SIG-M5 (cell line): ENCODE measurements around the gene CHST4.
"Not testable (repeated sequence)": the region's sequence is repeated elsewhere in the genome, so short reads cannot be mapped to it uniquely, and the experiment has no call there.

Source experiments
- DNase-seq: peaks from one replicate; lab custom pipeline; 2025; lab: John Stamatoyannopoulos, UW

Gene CHST4

GRCh38 chr16:71524566-71525553, 1.4 kb upstream of the CHST4 start:
- no peak for DNase-seq

- DNase-seq, result no peak
These were observed 2.0 kb downstream of the CHST4 start for GRCh38 chr16:71528257-71528656.

GRCh38 chr16:71528863-71529262, 2.6 kb downstream of the CHST4 start:
- no peak for DNase-seq

- no peak for DNase-seq
These were observed 6.1 kb downstream of the CHST4 start for GRCh38 chr16:71532366-71532765.

- no peak for DNase-seq
These were observed 10.7 kb downstream of the CHST4 start for GRCh38 chr16:71536752-71537499.

- DNase-seq, result no peak
These were observed 11.4 kb downstream of the CHST4 start for GRCh38 chr16:71537643-71538042.

GRCh38 chr16:71542377-71542776, 16.2 kb downstream of the CHST4 start:
- no peak for DNase-seq

- DNase-seq, result no peak
These were observed 20.9 kb downstream of the CHST4 start for GRCh38 chr16:71547168-71547567.

GRCh38 chr16:71552698-71553503, 26.7 kb downstream of the CHST4 start:
- no peak for DNase-seq

- DNase-seq, result no peak
These were observed 29.1 kb downstream of the CHST4 start for GRCh38 chr16:71555230-71555891.

- no peak for DNase-seq
These were observed 31.1 kb downstream of the CHST4 start for GRCh38 chr16:71557299-71557698.

- DNase-seq, result no peak
These were observed 31.8 kb downstream of the CHST4 start for GRCh38 chr16:71557954-71558582.

GRCh38 chr16:71559855-71560254, 33.6 kb downstream of the CHST4 start:
- DNase-seq, result no peak

GRCh38 chr16:71561886-71562285, 35.7 kb downstream of the CHST4 start:
- not testable (repeated sequence) for DNase-seq

GRCh38 chr16:71562552-71562951, 36.3 kb downstream of the CHST4 start:
- no peak for DNase-seq

GRCh38 chr16:71564335-71564967, 38.2 kb downstream of the CHST4 start:
- peak; percentile 71 for DNase-seq

GRCh38 chr16:71565812-71566700, 39.8 kb downstream of the CHST4 start:
- no peak for DNase-seq

GRCh38 chr16:71567931-71568330, 41.7 kb downstream of the CHST4 start:
- DNase-seq, result no peak

GRCh38 chr16:71568551-71568950, 42.3 kb downstream of the CHST4 start:
- no peak for DNase-seq

GRCh38 chr16:71569621-71570020, 43.4 kb downstream of the CHST4 start:
- no peak for DNase-seq
